HepG2 (cell line): ENCODE results near the gene DNLZ. TPM values are rescaled to one million over a fixed set of nuclear protein-coding genes. Genes with fewer than 3 reads are reported as not detected.

Experiments
- HES4 ChIP-seq: sonication (generic); formaldehyde crosslinking; IDR thresholded peaks from 2 replicates; pipeline ENCODE4 v1.9.0; 2021; ENCODE audit warnings: mild to moderate bottlenecking, missing genetic modification reagents, borderline replicate concordance
- HNF4G ChIP-seq, 2 experiments: sonication (generic) in 1 of 2; formaldehyde crosslinking in 1 of 2; IDR thresholded peaks; 2 replicates each; pipeline versions ENCODE4 v1.4.0 to v1.6.1; 2011 to 2020; ENCODE audit warnings: borderline replicate concordance in 2 of 2, low read depth in 2 of 2, mild to moderate bottlenecking in 2 of 2, low read length in 1 of 2, missing genetic modification reagents in 1 of 2, moderate library complexity in 1 of 2
- KDM2A ChIP-seq: sonication (generic); formaldehyde crosslinking; IDR thresholded peaks from 2 replicates; pipeline ENCODE4 v1.4.0; 2020; ENCODE audit warnings: low read depth, missing genetic modification reagents, borderline replicate concordance
- KLF11 ChIP-seq: IDR thresholded peaks from 2 replicates; pipeline ENCODE4 v1.6.1; 2016; ENCODE audit warnings: missing compliant biosample characterization
- MEIS1 ChIP-seq: sonication (generic); formaldehyde crosslinking; IDR thresholded peaks from 2 replicates; pipeline ENCODE4 v1.9.0; 2021; ENCODE audit warnings: mild to moderate bottlenecking, missing genetic modification reagents, moderate library complexity, borderline replicate concordance
- NAIF1 ChIP-seq: sonication (generic); formaldehyde crosslinking; IDR thresholded peaks from 2 replicates; pipeline ENCODE4 v1.5.0; 2020; ENCODE audit warnings: mild to moderate bottlenecking, missing genetic modification reagents, borderline replicate concordance
- PPARG ChIP-seq: conservative IDR thresholded peaks from 2 replicates; pipeline ENCODE4 v1.6.1; 2016; ENCODE audit warnings: missing biosample characterization, missing genetic modification reagents
- TCF7L2 ChIP-seq: IDR thresholded peaks from 2 replicates; pipeline ENCODE4 v1.6.1; 2011; ENCODE audit warnings: mild to moderate bottlenecking, low read depth, low read length, moderate library complexity
- U2AF2 ChIP-seq: fragments of 200-400 bp; formaldehyde crosslinking; IDR thresholded peaks from 2 replicates; pipeline ENCODE4 v1.6.1; 2017; ENCODE audit warnings: low read depth, mild to moderate bottlenecking, low read length
- ZFP1 ChIP-seq: IDR thresholded peaks from 2 replicates; pipeline ENCODE4 v1.6.1; 2016
- ZNF33B ChIP-seq: sonication (generic); formaldehyde crosslinking; IDR thresholded peaks from 2 replicates; pipeline ENCODE4 v1.5.1; 2020; ENCODE audit warnings: mild to moderate bottlenecking, missing genetic modification reagents
- ZNF713 ChIP-seq: sonication (generic); formaldehyde crosslinking; IDR thresholded peaks from 2 replicates; pipeline ENCODE4 v1.4.0; 2020; ENCODE audit warnings: mild to moderate bottlenecking, missing genetic modification reagents
- ZNF883 ChIP-seq: sonication (generic); formaldehyde crosslinking; IDR thresholded peaks from 2 replicates; pipeline ENCODE4 v1.5.1; 2020; ENCODE audit warnings: mild to moderate bottlenecking, missing genetic modification reagents; ENCODE audit errors: not compliant biosample characterization
- polyA plus RNA-seq, 8 experiments: library from polyadenylated mRNA; depleted of rRNA in 3 of 8; stranded (reverse) in 7 of 8; unstranded in 1 of 8; fragments of >200 nt; fragmentation: Illumina TruSeq in 4 of 8; extraction: Trizol in 4 of 8; gene quantifications; 2 replicates each; pipeline versions ENCODE4 v1.2.1 to v1.2.3, GENCODE V29; 2011 to 2016; ENCODE audit warnings: low read depth in 4 of 8, missing spikeins in 1 of 8, mixed read lengths in 1 of 8; ENCODE audit not compliant: insufficient read depth in 1 of 8
- total RNA-seq, 5 experiments: library from RNA; depleted of rRNA; stranded (reverse); fragments of >200 nt; fragmentation: Illumina TruSeq; extraction: Trizol; gene quantifications; 2 replicates each; pipeline ENCODE4 v1.2.3, GENCODE V29; 2016; ENCODE audit warnings: low read depth in 1 of 5
- TF ChIP-seq, protein P1 (sequence below): conservative IDR thresholded peaks from 2 replicates; pipeline ENCODE4 v1.6.1; 2018; ENCODE audit warnings: missing genetic modification reagents
- TF ChIP-seq, protein P2 (sequence below): sonication (generic); formaldehyde crosslinking; IDR thresholded peaks from 2 replicates; pipeline ENCODE4; 2020; ENCODE audit warnings: missing genetic modification reagents, mild to moderate bottlenecking, borderline replicate concordance
- TF ChIP-seq, protein P3 (sequence below): sonication (generic); formaldehyde crosslinking; IDR thresholded peaks from 2 replicates; pipeline ENCODE4 v1.4.0; 2020; ENCODE audit warnings: missing genetic modification reagents, borderline replicate concordance
- TF ChIP-seq, protein P4 (sequence below): sonication (generic); formaldehyde crosslinking; IDR thresholded peaks from 2 replicates; pipeline ENCODE4 v1.4.0; 2020; ENCODE audit warnings: missing genetic modification reagents, mild to moderate bottlenecking, borderline replicate concordance
- TF ChIP-seq, protein P5 (sequence below): sonication (generic); formaldehyde crosslinking; conservative IDR thresholded peaks from 2 replicates; pipeline ENCODE4 v1.4.0; 2020; ENCODE audit warnings: missing genetic modification reagents

Gene DNLZ
- total and polyA plus RNA-seq, 2 of the 13 experiments (the other 11 are each of a cell fraction or from before 2014, with no cell fraction given) = 3.4 to 8.0 TPM

DNA sequence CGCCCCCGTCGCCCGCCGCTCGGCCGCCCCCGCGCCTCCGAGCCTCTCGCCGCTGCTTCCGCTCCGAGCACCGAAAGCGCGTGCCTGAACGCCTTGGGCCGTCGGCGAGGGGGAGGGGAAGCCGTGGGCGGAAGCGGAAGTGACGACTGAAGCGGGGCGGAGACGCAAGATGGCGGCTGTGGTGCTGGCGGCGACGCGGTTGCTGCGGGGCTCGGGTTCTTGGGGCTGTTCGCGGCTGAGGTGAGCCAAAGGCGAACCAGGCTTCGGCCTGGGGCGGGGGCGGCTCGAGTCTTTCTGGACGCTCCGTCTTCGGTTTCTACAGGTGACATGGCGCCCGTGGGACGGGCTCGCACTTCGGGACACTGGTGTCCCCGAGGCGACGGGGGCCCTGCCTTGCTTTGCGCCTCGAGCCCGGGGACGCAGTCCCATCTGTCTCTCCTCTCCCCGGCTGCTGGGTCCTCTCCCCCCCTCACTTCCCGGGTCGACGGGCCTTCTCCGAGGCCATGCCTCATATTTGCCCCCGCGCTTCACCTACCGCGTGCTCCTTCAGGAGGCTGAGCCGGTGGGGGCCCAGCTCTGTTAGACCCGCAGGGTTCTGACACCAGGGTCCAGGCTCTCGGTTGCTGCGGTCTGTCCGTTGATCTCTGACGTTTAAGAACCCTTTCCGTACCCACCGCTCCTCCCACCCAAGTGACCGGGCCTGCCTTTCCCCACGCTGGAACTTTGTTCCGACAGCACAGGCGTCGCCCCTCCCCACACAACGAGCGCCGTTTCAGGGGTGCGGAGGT is 47.1 kb upstream of the DNLZ start, which contains the start of the genes ENTR1 and PMPCA (continued):
- TF ChIP-seq, protein P1, sequence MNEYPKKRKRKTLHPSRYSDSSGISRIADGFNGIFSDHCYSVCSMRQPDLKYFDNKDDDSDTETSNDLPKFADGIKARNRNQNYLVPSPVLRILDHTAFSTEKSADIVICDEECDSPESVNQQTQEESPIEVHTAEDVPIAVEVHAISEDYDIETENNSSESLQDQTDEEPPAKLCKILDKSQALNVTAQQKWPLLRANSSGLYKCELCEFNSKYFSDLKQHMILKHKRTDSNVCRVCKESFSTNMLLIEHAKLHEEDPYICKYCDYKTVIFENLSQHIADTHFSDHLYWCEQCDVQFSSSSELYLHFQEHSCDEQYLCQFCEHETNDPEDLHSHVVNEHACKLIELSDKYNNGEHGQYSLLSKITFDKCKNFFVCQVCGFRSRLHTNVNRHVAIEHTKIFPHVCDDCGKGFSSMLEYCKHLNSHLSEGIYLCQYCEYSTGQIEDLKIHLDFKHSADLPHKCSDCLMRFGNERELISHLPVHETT (CRISPR knock-in tag) = peak; percentile 92; the same call in 1 of the 2 replicates
- TF ChIP-seq HES4 (CRISPR knock-in tag) = peak; percentile 53; the same call in 1 of the 2 replicates
- no peak; the same call in 1 of the 2 replicates for TF ChIP-seq ZNF33B (CRISPR knock-in tag)
- no peak for TF ChIP-seq KLF11
- no peak for TF ChIP-seq ZFP1 (CRISPR knock-in tag)
- no peak for TF ChIP-seq U2AF2
- peak; percentile 39 for TF ChIP-seq ZNF883 (CRISPR knock-in tag)
- TF ChIP-seq MEIS1 (CRISPR knock-in tag) = no peak; the same call in 1 of the 2 replicates
- TF ChIP-seq HNF4G (IDR thresholded peaks at IDR 0.05; ENCODE audit: borderline replicate concordance, low read depth, low read length) = no peak
- 0 out of 2 replicates have a peak, but pooled peaks have one; percentile 45 for TF ChIP-seq HNF4G (CRISPR knock-in tag; IDR thresholded peaks at IDR 0.05; ENCODE audit: borderline replicate concordance, low read depth)
- TF ChIP-seq, protein P2, sequence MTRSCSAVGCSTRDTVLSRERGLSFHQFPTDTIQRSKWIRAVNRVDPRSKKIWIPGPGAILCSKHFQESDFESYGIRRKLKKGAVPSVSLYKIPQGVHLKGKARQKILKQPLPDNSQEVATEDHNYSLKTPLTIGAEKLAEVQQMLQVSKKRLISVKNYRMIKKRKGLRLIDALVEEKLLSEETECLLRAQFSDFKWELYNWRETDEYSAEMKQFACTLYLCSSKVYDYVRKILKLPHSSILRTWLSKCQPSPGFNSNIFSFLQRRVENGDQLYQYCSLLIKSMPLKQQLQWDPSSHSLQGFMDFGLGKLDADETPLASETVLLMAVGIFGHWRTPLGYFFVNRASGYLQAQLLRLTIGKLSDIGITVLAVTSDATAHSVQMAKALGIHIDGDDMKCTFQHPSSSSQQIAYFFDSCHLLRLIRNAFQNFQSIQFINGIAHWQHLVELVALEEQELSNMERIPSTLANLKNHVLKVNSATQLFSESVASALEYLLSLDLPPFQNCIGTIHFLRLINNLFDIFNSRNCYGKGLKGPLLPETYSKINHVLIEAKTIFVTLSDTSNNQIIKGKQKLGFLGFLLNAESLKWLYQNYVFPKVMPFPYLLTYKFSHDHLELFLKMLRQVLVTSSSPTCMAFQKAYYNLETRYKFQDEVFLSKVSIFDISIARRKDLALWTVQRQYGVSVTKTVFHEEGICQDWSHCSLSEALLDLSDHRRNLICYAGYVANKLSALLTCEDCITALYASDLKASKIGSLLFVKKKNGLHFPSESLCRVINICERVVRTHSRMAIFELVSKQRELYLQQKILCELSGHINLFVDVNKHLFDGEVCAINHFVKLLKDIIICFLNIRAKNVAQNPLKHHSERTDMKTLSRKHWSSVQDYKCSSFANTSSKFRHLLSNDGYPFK (CRISPR knock-in tag) = peak; percentile 30; the same call in 1 of the 2 replicates
- TF ChIP-seq, protein P3, sequence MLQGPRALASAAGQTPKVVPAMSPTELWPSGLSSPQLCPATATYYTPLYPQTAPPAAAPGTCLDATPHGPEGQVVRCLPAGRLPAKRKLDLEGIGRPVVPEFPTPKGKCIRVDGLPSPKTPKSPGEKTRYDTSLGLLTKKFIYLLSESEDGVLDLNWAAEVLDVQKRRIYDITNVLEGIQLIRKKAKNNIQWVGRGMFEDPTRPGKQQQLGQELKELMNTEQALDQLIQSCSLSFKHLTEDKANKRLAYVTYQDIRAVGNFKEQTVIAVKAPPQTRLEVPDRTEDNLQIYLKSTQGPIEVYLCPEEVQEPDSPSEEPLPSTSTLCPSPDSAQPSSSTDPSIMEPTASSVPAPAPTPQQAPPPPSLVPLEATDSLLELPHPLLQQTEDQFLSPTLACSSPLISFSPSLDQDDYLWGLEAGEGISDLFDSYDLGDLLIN (CRISPR knock-in tag) = no peak; the same call in 1 of the 2 replicates
- TF ChIP-seq KDM2A (CRISPR knock-in tag) = peak; percentile 95
- no peak for TF ChIP-seq NAIF1
- no peak for TF ChIP-seq TCF7L2
- TF ChIP-seq ZNF713 (CRISPR knock-in tag) = no peak
- TF ChIP-seq PPARG (CRISPR knock-in tag) = no peak
- TF ChIP-seq, protein P4, sequence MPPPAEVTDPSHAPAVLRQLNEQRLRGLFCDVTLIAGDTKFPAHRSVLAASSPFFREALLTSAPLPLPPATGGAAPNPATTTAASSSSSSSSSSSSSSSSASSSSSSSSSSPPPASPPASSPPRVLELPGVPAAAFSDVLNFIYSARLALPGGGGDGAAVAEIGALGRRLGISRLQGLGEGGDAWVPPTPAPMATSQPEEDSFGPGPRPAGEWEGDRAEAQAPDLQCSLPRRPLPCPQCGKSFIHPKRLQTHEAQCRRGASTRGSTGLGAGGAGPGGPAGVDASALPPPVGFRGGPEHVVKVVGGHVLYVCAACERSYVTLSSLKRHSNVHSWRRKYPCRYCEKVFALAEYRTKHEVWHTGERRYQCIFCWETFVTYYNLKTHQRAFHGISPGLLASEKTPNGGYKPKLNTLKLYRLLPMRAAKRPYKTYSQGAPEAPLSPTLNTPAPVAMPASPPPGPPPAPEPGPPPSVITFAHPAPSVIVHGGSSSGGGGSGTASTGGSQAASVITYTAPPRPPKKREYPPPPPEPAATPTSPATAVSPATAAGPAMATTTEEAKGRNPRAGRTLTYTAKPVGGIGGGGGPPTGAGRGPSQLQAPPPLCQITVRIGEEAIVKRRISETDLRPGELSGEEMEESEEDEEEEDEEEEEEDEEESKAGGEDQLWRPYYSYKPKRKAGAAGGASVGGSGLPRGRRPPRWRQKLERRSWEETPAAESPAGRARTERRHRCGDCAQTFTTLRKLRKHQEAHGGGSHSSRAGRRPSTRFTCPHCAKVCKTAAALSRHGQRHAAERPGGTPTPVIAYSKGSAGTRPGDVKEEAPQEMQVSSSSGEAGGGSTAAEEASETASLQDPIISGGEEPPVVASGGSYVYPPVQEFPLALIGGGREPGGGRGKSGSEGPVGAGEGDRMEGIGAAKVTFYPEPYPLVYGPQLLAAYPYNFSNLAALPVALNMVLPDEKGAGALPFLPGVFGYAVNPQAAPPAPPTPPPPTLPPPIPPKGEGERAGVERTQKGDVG = no peak
- TF ChIP-seq, protein P5, sequence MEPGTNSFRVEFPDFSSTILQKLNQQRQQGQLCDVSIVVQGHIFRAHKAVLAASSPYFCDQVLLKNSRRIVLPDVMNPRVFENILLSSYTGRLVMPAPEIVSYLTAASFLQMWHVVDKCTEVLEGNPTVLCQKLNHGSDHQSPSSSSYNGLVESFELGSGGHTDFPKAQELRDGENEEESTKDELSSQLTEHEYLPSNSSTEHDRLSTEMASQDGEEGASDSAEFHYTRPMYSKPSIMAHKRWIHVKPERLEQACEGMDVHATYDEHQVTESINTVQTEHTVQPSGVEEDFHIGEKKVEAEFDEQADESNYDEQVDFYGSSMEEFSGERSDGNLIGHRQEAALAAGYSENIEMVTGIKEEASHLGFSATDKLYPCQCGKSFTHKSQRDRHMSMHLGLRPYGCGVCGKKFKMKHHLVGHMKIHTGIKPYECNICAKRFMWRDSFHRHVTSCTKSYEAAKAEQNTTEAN (CRISPR knock-in tag) = no peak
